Measurements from ENCODE around the gene CHCHD10. TPM values are rescaled to one million over a fixed set of nuclear protein-coding genes. Genes with fewer than 3 reads are reported as not detected.

Gene CHCHD10
- total RNA-seq, 1 donor from 2014 or later: 62.2 TPM

DNA sequence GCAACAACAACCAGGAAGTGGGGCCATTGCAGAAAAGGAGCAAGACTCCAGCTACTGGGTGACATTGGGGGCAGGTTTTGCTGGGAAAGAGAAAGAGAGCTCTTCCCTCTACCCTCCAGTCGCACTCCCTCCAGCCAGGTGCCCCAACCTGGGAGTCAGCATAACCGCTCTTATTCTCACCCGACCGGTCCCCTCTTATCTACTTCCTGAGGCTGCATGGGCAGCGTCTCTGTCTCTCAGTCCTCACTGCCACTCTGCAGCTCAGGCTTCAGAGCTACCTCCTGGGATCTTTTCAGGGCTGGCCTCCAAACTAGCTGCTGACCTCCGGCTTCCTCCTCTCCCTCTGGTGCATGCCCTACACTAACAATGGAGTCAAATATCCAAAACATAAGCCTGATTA is 22.0 kb downstream of the CHCHD10 start:
- TF ChIP-seq, protein P1, sequence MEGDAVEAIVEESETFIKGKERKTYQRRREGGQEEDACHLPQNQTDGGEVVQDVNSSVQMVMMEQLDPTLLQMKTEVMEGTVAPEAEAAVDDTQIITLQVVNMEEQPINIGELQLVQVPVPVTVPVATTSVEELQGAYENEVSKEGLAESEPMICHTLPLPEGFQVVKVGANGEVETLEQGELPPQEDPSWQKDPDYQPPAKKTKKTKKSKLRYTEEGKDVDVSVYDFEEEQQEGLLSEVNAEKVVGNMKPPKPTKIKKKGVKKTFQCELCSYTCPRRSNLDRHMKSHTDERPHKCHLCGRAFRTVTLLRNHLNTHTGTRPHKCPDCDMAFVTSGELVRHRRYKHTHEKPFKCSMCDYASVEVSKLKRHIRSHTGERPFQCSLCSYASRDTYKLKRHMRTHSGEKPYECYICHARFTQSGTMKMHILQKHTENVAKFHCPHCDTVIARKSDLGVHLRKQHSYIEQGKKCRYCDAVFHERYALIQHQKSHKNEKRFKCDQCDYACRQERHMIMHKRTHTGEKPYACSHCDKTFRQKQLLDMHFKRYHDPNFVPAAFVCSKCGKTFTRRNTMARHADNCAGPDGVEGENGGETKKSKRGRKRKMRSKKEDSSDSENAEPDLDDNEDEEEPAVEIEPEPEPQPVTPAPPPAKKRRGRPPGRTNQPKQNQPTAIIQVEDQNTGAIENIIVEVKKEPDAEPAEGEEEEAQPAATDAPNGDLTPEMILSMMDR (IDR thresholded peaks at IDR 0.05): no peak
- H3K4me3 Mint-ChIP-seq (ENCODE audit: unreplicated experiment): no peak overlapping the region
- H3K9me3 Mint-ChIP-seq (ENCODE audit: low read depth): no peaks in the 10 kb centered on the region
- DNase-seq (ENCODE audit: low spot score): no peak
- peaks cover 12% of the 10 kb centered on the region for H3K4me1 Mint-ChIP-seq (ENCODE audit: low read depth)
- no peak overlapping the region for H3K27ac Mint-ChIP-seq (ENCODE audit: unreplicated experiment)
- peaks cover 26% of the 10 kb centered on the region for H3K36me3 Mint-ChIP-seq (ENCODE audit: low read depth)
- no peaks in the 10 kb centered on the region for H3K27me3 Mint-ChIP-seq (ENCODE audit: low read depth)

DNA sequence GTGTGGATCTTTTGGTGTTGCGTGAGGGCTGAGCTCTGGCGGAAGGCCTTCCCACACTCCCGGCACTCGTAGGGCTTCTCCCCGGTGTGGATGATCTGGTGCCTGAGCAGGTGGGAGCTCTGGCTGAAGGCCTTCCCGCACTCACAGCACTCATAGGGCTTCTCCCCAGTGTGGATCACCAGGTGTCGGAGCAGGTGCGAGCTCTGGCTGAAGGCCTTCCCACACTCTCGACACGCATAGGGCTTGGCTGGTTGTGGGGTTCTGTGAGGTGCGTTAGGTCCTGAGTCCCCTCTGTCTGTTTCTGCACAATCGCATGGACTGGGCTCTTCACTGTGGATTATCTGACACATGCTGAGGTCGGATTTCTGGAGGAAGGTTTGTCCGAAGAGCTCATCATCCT is 23.3 kb downstream of the CHCHD10 start:
- Mint-ChIP-seq H3K27ac (ENCODE audit: unreplicated experiment) (no peak overlapping the region), H3K9me3 (ENCODE audit: low read depth) (no peaks in the 10 kb centered on the region), H3K4me3 (ENCODE audit: unreplicated experiment) (no peak overlapping the region), H3K4me1 (ENCODE audit: low read depth) (peaks cover under 1% of the 10 kb centered on the region), H3K27me3 (ENCODE audit: low read depth) (no peaks in the 10 kb centered on the region), H3K36me3 (ENCODE audit: low read depth) (peaks cover 28% of the 10 kb centered on the region)
- TF ChIP-seq, protein P1 (IDR thresholded peaks at IDR 0.05): no peak
- DNase-seq (ENCODE audit: low spot score): no peak

DNA sequence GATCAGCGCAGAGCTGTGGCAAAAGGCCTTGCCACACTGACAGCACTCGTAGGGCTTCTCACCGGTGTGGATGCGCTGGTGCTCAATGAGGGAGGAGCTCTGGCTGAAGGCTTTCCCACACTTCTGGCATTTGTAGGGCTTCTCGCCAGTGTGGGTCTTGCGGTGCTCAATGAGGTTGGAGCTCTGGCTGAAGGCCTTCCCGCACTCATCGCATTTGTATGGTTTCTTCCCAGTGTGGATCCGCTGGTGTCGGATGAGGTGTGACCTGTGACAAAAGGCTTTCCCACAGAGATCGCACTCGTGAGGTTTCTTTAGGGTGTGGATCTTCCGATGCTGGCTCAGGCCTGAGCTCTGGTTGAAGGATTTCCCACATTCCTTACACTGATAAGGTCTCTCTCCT is 23.8 kb downstream of the CHCHD10 start:
- H3K9me3 Mint-ChIP-seq (ENCODE audit: low read depth): no peaks in the 10 kb centered on the region
- H3K27ac Mint-ChIP-seq (ENCODE audit: unreplicated experiment): no peak overlapping the region
- no peaks in the 10 kb centered on the region for H3K27me3 Mint-ChIP-seq (ENCODE audit: low read depth)
- H3K36me3 Mint-ChIP-seq (ENCODE audit: low read depth): peaks cover 28% of the 10 kb centered on the region
- no peak for DNase-seq (ENCODE audit: low spot score)
- TF ChIP-seq, protein P1 (IDR thresholded peaks at IDR 0.05): no peak
- H3K4me3 Mint-ChIP-seq (ENCODE audit: unreplicated experiment): no peak overlapping the region
- H3K4me1 Mint-ChIP-seq (ENCODE audit: low read depth): no peaks in the 10 kb centered on the region

DNA sequence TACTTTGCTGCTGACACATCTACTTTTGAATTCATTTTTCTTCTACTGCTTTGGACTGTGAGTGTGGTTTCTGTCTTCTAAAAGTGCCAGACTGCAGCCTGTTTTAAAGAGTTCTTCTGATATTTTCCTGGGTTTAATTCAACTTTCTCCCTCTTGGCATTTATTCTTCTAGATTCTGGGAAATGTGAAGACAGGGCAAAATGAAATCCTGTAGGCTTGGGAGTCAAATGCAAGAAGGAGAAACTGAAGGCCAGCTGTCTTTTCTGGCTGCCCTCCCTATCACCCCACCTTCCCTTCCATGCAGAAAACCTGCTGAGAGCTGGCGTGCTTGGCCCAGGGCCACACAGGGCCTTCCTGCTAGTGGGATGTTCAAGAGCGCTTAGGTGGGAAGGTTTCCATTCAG is 24.5 kb downstream of the CHCHD10 start:
- no peak for DNase-seq (ENCODE audit: low spot score)
- H3K4me3 Mint-ChIP-seq (ENCODE audit: unreplicated experiment): no peak overlapping the region
- H3K27me3 Mint-ChIP-seq (ENCODE audit: low read depth): no peaks in the 10 kb centered on the region
- H3K4me1 Mint-ChIP-seq (ENCODE audit: low read depth): no peaks in the 10 kb centered on the region
- TF ChIP-seq, protein P1 (IDR thresholded peaks at IDR 0.05): no peak
- H3K36me3 Mint-ChIP-seq (ENCODE audit: low read depth): peaks cover 28% of the 10 kb centered on the region
- H3K9me3 Mint-ChIP-seq (ENCODE audit: low read depth): no peaks in the 10 kb centered on the region
- no peak overlapping the region for H3K27ac Mint-ChIP-seq (ENCODE audit: unreplicated experiment)

DNA sequence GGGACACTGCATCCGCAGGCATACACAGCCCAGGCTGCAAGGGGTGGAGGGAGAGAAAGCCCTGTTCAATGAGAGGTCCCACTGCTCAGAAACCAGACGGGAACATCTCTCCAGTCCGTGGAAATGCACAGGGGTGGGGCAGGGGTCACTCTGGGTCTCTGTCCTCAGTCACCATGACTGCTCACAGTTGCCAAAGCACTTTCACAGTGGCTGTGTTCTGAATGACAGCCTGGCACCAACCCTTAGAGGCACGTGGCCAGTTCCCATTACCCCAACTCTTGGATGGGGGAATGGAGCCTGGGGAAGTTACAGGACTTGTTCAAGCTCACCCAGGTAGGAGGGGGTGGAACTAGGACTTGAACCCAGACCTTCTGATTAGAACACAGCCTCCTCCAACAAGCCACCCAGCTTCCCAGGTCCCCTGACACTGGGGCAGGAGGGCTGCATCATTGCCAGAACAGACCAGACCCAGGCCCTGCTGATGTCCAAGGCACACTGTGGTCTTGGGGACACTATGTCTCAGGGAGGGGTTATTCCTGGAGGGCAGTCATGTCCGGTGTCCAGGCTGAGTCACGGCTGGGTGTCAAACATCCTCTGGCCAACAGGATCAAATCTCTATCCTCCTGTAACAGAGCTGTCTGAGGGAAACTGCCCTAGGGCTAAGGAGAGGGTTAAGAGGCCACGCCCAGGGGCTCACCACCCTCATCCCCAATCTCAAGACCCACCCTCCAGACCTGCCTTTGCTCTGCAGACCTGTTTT is 25.1 kb downstream of the CHCHD10 start:
- Mint-ChIP-seq H3K27ac (ENCODE audit: unreplicated experiment) (no peak overlapping the region), H3K4me1 (ENCODE audit: low read depth) (no peaks in the 10 kb centered on the region), H3K9me3 (ENCODE audit: low read depth) (no peaks in the 10 kb centered on the region), H3K4me3 (ENCODE audit: unreplicated experiment) (no peak overlapping the region), H3K36me3 (ENCODE audit: low read depth) (peaks cover 28% of the 10 kb centered on the region), H3K27me3 (ENCODE audit: low read depth) (no peaks in the 10 kb centered on the region)
- no peak for DNase-seq (ENCODE audit: low spot score)
- TF ChIP-seq, protein P1 (IDR thresholded peaks at IDR 0.05): no peak

Data from chondrocyte (in vitro differentiated cells).